WTC11 (cell line): ENCODE measurements around the gene DHPS. TPM values are rescaled to one million over a fixed set of nuclear protein-coding genes. Genes with fewer than 3 reads are reported as not detected.
A peak's percentile ranks its signal among the peaks of the same experiment; 100 is the strongest.
"Not testable (repeated sequence)": the region's sequence is repeated elsewhere in the genome, so short reads cannot be mapped to it uniquely, and the experiment has no call there.

Experiments used
- ATAC-seq: fragments of 200-7000 bp; cut with Tn5 transposase; 2 replicates; pipeline ENCODE4 v1.10.0; 2021; ENCODE audit warnings: mild to moderate bottlenecking, moderate library complexity
- CTCF ChIA-PET: fragments of 300-600 bp; sonication (Branson Sonifier 250); formaldehyde crosslinking; loops from one replicate; lab custom pipeline; 2021; ENCODE audit warnings: antibody characterized with exemption; lab: Charles Lee
- POLR2A ChIA-PET: fragments of 350-600 bp; sonication (Branson Sonifier 250); formaldehyde crosslinking; loops from one replicate; lab custom pipeline; 2021; ENCODE audit warnings: antibody characterized with exemption; lab: Charles Lee
- DNase-seq: peaks from one replicate; pipeline ENCODE4 v3.0.0; 2021; ENCODE audit warnings: low spot score
- H3K27ac Mint-ChIP-seq: 2 replicates; pipeline ENCODE4 v1.8.0; 2021; ENCODE audit warnings: mixed read lengths
- H3K27me3 Mint-ChIP-seq: 2 replicates; pipeline ENCODE4 v1.8.0; 2021; ENCODE audit warnings: low read depth, mild to moderate bottlenecking, moderate library complexity, mixed read lengths
- H3K36me3 Mint-ChIP-seq: 2 replicates; pipeline ENCODE4 v1.8.0; 2021; ENCODE audit warnings: mixed read lengths
- H3K4me1 Mint-ChIP-seq: 2 replicates; pipeline ENCODE4 v1.8.0; 2022; ENCODE audit warnings: mixed read lengths
- H3K4me3 Mint-ChIP-seq: 2 replicates; pipeline ENCODE4 v1.8.0; 2021; ENCODE audit warnings: mild to moderate bottlenecking, moderate library complexity, mixed read lengths
- H3K9me3 Mint-ChIP-seq: 2 replicates; pipeline ENCODE4 v1.8.0; 2021; ENCODE audit warnings: mixed read lengths
- CREM ChIP-seq: sonication (generic); formaldehyde crosslinking; IDR thresholded peaks from 2 replicates; pipeline ENCODE4 v1.8.1; 2022; ENCODE audit warnings: mild to moderate bottlenecking, missing genetic modification reagents, moderate library complexity
- GRHL2 ChIP-seq: fragments of 250-450 bp; sonication (Bioruptor Pico); IDR thresholded peaks from 2 replicates; pipeline ENCODE4 v1.8.0; 2022; ENCODE audit warnings: mild to moderate bottlenecking, moderate library complexity; ENCODE audit not compliant: insufficient replicate concordance, severe bottlenecking
- MXD4 ChIP-seq: fragments of 250-450 bp; sonication (Bioruptor Pico); IDR thresholded peaks from 2 replicates; pipeline ENCODE4 v1.8.0; 2021; ENCODE audit warnings: mild to moderate bottlenecking, moderate library complexity, borderline replicate concordance
- NFYB ChIP-seq: sonication (generic); formaldehyde crosslinking; conservative IDR thresholded peaks from 2 replicates; pipeline ENCODE4 v1.8.0; 2022; ENCODE audit warnings: low read depth, missing genetic modification reagents
- PRRX2 ChIP-seq: fragments of 250-450 bp; sonication (Bioruptor Pico); IDR thresholded peaks from 2 replicates; pipeline ENCODE4 v1.8.0; 2021; ENCODE audit warnings: mild to moderate bottlenecking
- SMAD4 ChIP-seq: sonication (generic); formaldehyde crosslinking; IDR thresholded peaks from 2 replicates; pipeline ENCODE4 v1.8.0; 2022; ENCODE audit warnings: mild to moderate bottlenecking, missing genetic modification reagents
- SOX15 ChIP-seq: fragments of 250-450 bp; sonication (Bioruptor Pico); IDR thresholded peaks from 2 replicates; pipeline ENCODE4 v1.9.0; 2021; ENCODE audit warnings: mild to moderate bottlenecking
- TEAD4 ChIP-seq: sonication (generic); formaldehyde crosslinking; IDR thresholded peaks from 2 replicates; pipeline ENCODE4 v1.8.0; 2022; ENCODE audit warnings: mild to moderate bottlenecking, missing genetic modification reagents
- total RNA-seq: library from RNA; stranded (reverse); gene quantifications from 3 replicates; pipeline ENCODE4 v1.2.3, GENCODE V29; 2021
- TF ChIP-seq, protein P1 (sequence below): sonication (generic); formaldehyde crosslinking; IDR thresholded peaks from 2 replicates; pipeline ENCODE4 v1.8.1; 2023; ENCODE audit warnings: mild to moderate bottlenecking, moderate library complexity, missing genetic modification reagents
- TF ChIP-seq, protein P2 (sequence below): sonication (generic); formaldehyde crosslinking; IDR thresholded peaks from 2 replicates; pipeline ENCODE4 v1.8.1; 2023; ENCODE audit warnings: mild to moderate bottlenecking, missing genetic modification reagents, borderline replicate concordance
- TF ChIP-seq, protein P3 (sequence below): sonication (generic); formaldehyde crosslinking; IDR thresholded peaks from 2 replicates; pipeline ENCODE4 v1.8.1; 2022; ENCODE audit warnings: missing genetic modification reagents, borderline replicate concordance
- TF ChIP-seq, protein P4 (sequence below): sonication (generic); formaldehyde crosslinking; IDR thresholded peaks from 2 replicates; pipeline ENCODE4 v1.8.1; 2023; ENCODE audit warnings: mild to moderate bottlenecking, missing genetic modification reagents, moderate library complexity
- TF ChIP-seq, protein P5 (sequence below): sonication (generic); formaldehyde crosslinking; IDR thresholded peaks from 2 replicates; pipeline ENCODE4 v1.8.1; 2023; ENCODE audit warnings: mild to moderate bottlenecking, missing genetic modification reagents, moderate library complexity
- TF ChIP-seq, protein P6 (sequence below): sonication (generic); formaldehyde crosslinking; IDR thresholded peaks from 2 replicates; pipeline ENCODE4 v1.8.0; 2023; ENCODE audit warnings: mild to moderate bottlenecking, missing genetic modification reagents
- TF ChIP-seq, protein P7 (sequence below): sonication (generic); formaldehyde crosslinking; IDR thresholded peaks from 2 replicates; pipeline ENCODE4 v1.8.0; 2022; ENCODE audit warnings: mild to moderate bottlenecking, missing genetic modification reagents
- TF ChIP-seq, protein P8 (sequence below): sonication (generic); formaldehyde crosslinking; IDR thresholded peaks from 2 replicates; pipeline ENCODE4 v1.8.0; 2023; ENCODE audit warnings: missing genetic modification reagents

DHPS gene
- total RNA-seq, 1 experiment from 2014 or later, result 115 TPM

DNA sequence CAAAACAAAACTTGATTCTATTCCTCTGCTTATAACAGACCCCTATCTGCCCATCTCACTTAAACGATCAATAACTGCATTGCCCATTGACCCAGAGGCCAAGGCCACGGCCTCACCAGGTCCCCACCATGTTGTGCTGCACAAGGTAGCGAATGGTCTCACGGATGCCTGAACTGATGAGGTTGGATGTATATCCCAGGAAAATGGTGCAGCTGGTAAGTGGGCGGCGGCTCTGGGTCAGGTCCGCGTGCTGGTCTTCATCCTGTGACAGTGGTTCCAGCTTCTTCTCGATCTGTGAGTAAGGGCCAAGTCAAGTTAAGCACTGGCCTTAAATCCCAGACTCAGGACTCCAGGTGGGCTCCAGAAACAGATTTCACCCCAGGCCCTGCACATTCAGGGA lies 1.6 kb downstream of the DHPS start:
- ChIA-PET CTCF (interaction anchor here (1.0 kb wide), 1 partner anchor 17 kb away, joined by 4 read pairs; no protein-coding TSS in a partner anchor), POLR2A (no interaction called here)
- Mint-ChIP-seq H3K9me3 (no peaks in the 10 kb centered on the region), H3K4me1 (peaks cover 5% of the 10 kb centered on the region; the same call in 1 of the 2 replicates), H3K36me3 (peaks cover 39% of the 10 kb centered on the region), H3K27me3 (no peaks in the 10 kb centered on the region), H3K27ac (peak overlapping the region; percentile 27; the same call in 1 of the 2 replicates), H3K4me3 (peak overlapping the region; percentile 89)
- TF ChIP-seq, protein P1, sequence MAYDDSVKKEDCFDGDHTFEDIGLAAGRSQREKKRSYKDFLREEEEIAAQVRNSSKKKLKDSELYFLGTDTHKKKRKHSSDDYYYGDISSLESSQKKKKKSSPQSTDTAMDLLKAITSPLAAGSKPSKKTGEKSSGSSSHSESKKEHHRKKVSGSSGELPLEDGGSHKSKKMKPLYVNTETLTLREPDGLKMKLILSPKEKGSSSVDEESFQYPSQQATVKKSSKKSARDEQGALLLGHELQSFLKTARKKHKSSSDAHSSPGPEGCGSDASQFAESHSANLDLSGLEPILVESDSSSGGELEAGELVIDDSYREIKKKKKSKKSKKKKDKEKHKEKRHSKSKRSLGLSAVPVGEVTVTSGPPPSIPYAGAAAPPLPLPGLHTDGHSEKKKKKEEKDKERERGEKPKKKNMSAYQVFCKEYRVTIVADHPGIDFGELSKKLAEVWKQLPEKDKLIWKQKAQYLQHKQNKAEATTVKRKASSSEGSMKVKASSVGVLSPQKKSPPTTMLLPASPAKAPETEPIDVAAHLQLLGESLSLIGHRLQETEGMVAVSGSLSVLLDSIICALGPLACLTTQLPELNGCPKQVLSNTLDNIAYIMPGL (CRISPR knock-in tag), result no peak
- TF ChIP-seq, protein P2, sequence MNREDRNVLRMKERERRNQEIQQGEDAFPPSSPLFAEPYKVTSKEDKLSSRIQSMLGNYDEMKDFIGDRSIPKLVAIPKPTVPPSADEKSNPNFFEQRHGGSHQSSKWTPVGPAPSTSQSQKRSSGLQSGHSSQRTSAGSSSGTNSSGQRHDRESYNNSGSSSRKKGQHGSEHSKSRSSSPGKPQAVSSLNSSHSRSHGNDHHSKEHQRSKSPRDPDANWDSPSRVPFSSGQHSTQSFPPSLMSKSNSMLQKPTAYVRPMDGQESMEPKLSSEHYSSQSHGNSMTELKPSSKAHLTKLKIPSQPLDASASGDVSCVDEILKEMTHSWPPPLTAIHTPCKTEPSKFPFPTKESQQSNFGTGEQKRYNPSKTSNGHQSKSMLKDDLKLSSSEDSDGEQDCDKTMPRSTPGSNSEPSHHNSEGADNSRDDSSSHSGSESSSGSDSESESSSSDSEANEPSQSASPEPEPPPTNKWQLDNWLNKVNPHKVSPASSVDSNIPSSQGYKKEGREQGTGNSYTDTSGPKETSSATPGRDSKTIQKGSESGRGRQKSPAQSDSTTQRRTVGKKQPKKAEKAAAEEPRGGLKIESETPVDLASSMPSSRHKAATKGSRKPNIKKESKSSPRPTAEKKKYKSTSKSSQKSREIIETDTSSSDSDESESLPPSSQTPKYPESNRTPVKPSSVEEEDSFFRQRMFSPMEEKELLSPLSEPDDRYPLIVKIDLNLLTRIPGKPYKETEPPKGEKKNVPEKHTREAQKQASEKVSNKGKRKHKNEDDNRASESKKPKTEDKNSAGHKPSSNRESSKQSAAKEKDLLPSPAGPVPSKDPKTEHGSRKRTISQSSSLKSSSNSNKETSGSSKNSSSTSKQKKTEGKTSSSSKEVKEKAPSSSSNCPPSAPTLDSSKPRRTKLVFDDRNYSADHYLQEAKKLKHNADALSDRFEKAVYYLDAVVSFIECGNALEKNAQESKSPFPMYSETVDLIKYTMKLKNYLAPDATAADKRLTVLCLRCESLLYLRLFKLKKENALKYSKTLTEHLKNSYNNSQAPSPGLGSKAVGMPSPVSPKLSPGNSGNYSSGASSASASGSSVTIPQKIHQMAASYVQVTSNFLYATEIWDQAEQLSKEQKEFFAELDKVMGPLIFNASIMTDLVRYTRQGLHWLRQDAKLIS (CRISPR knock-in tag), result no peak
- TF ChIP-seq, protein P3, sequence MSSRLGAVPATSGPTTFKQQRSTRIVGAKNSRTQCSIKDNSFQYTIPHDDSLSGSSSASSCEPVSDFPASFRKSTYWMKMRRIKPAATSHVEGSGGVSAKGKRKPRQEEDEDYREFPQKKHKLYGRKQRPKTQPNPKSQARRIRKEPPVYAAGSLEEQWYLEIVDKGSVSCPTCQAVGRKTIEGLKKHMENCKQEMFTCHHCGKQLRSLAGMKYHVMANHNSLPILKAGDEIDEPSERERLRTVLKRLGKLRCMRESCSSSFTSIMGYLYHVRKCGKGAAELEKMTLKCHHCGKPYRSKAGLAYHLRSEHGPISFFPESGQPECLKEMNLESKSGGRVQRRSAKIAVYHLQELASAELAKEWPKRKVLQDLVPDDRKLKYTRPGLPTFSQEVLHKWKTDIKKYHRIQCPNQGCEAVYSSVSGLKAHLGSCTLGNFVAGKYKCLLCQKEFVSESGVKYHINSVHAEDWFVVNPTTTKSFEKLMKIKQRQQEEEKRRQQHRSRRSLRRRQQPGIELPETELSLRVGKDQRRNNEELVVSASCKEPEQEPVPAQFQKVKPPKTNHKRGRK (CRISPR knock-in tag), result no peak
- TF ChIP-seq SMAD4 (CRISPR knock-in tag) (no peak), GRHL2 (CRISPR knock-in tag) (no peak)
- ATAC-seq (no peak), DNase-seq (no peak)

DNA sequence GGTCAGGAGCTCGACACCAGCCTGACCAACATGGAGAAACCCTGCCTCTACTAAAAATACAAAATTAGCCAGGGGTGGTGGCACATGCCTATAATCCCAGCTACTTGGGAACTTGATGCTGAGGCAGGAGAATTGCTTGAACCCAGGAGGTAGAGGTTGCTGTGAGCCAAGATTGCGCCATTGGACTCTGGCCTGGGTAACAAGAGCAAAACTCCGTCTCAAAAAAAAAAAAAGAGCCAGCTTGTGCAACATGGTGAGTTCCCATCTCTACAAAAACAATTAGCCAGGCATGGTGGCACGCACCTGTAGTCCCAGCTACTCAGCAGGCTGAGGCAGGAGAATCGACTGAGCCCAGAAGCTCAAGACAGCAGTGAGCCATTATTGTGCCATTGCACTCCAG lies 3.6 kb downstream of the DHPS start:
- H3K4me1 Mint-ChIP-seq, H3K4me3 Mint-ChIP-seq, H3K27me3 Mint-ChIP-seq, H3K27ac Mint-ChIP-seq, DNase-seq, H3K9me3 Mint-ChIP-seq, ATAC-seq: not testable (repeated sequence)
- POLR2A ChIA-PET, result interaction anchor here (0.6 kb wide), 1 partner anchor 289 kb away, joined by 6 read pairs; no protein-coding TSS in a partner anchor
- CTCF ChIA-PET, result interaction anchor here (0.5 to 2.4 kb wide), 4 partner anchors 21 to 67 kb away, joined by 4 to 7 read pairs (median 6); partner anchors contain the start of genes ZNF490 and ZNF791
- peaks cover 52% of the 10 kb centered on the region for H3K36me3 Mint-ChIP-seq

DNA sequence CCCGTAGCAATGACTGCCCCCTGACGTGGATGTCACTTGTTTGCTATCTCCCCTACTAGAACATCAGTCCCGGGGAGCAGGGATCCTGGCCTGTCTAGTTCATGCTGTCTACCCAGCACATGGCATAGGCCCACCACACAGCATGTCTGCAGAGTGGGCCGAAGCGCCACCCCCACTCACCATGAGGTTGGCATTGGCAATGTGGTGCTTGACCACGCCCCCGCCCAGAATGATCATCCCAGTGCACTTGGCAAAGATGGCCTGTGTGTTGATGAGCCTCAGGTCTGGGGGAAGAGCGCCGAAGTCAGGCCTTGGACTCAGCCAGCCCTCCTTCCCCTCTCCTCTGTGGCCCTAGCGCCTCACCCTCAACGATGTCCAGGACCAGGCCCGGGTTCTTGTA lies 4.8 kb downstream of the DHPS start:
- ChIA-PET CTCF (interaction anchor here (0.6 to 2.4 kb wide), 13 partner anchors 11 to 171 kb away, joined by 3 to 12 read pairs (median 4); partner anchors contain the start of genes GET3, MAN2B1, THSD8 and WDR83), POLR2A (no interaction called here)
- DNase-seq (no peak), ATAC-seq (no peak)
- H3K36me3 Mint-ChIP-seq, result peaks cover 59% of the 10 kb centered on the region
- H3K27me3 Mint-ChIP-seq, result no peaks in the 10 kb centered on the region
- no peaks in the 10 kb centered on the region for H3K9me3 Mint-ChIP-seq
- peaks cover 6% of the 10 kb centered on the region; the same call in 1 of the 2 replicates for H3K4me1 Mint-ChIP-seq
- H3K27ac Mint-ChIP-seq, result no peak overlapping the region
- H3K4me3 Mint-ChIP-seq, result no peak overlapping the region
- TF ChIP-seq, protein P4, sequence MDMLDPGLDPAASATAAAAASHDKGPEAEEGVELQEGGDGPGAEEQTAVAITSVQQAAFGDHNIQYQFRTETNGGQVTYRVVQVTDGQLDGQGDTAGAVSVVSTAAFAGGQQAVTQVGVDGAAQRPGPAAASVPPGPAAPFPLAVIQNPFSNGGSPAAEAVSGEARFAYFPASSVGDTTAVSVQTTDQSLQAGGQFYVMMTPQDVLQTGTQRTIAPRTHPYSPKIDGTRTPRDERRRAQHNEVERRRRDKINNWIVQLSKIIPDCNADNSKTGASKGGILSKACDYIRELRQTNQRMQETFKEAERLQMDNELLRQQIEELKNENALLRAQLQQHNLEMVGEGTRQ (CRISPR knock-in tag), result no peak
- TF ChIP-seq PRRX2 (no peak), GRHL2 (CRISPR knock-in tag) (no peak), CREM (CRISPR knock-in tag) (no peak), TEAD4 (no peak), NFYB (CRISPR knock-in tag) (no peak), MXD4 (no peak), SOX15 (CRISPR knock-in tag) (no peak)
- TF ChIP-seq, protein P5, sequence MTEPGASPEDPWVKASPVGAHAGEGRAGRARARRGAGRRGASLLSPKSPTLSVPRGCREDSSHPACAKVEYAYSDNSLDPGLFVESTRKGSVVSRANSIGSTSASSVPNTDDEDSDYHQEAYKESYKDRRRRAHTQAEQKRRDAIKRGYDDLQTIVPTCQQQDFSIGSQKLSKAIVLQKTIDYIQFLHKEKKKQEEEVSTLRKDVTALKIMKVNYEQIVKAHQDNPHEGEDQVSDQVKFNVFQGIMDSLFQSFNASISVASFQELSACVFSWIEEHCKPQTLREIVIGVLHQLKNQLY, result no peak
- TF ChIP-seq, protein P6, sequence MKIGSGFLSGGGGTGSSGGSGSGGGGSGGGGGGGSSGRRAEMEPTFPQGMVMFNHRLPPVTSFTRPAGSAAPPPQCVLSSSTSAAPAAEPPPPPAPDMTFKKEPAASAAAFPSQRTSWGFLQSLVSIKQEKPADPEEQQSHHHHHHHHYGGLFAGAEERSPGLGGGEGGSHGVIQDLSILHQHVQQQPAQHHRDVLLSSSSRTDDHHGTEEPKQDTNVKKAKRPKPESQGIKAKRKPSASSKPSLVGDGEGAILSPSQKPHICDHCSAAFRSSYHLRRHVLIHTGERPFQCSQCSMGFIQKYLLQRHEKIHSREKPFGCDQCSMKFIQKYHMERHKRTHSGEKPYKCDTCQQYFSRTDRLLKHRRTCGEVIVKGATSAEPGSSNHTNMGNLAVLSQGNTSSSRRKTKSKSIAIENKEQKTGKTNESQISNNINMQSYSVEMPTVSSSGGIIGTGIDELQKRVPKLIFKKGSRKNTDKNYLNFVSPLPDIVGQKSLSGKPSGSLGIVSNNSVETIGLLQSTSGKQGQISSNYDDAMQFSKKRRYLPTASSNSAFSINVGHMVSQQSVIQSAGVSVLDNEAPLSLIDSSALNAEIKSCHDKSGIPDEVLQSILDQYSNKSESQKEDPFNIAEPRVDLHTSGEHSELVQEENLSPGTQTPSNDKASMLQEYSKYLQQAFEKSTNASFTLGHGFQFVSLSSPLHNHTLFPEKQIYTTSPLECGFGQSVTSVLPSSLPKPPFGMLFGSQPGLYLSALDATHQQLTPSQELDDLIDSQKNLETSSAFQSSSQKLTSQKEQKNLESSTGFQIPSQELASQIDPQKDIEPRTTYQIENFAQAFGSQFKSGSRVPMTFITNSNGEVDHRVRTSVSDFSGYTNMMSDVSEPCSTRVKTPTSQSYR (CRISPR knock-in tag), result no peak
- TF ChIP-seq, protein P7, sequence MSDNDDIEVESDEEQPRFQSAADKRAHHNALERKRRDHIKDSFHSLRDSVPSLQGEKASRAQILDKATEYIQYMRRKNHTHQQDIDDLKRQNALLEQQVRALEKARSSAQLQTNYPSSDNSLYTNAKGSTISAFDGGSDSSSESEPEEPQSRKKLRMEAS (CRISPR knock-in tag), result no peak
- TF ChIP-seq, protein P8, sequence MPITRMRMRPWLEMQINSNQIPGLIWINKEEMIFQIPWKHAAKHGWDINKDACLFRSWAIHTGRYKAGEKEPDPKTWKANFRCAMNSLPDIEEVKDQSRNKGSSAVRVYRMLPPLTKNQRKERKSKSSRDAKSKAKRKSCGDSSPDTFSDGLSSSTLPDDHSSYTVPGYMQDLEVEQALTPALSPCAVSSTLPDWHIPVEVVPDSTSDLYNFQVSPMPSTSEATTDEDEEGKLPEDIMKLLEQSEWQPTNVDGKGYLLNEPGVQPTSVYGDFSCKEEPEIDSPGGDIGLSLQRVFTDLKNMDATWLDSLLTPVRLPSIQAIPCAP (CRISPR knock-in tag), result no peak
